H1 (cell line): ENCODE results near the gene FGGY. TPM values are rescaled to one million over a fixed set of nuclear protein-coding genes. Genes with fewer than 3 reads are reported as not detected.

Source experiments
- CTCF ChIA-PET: fragments of 300-600 bp; sonication (Branson Sonifier 250); formaldehyde crosslinking; loops from one replicate; lab custom pipeline; 2021; ENCODE audit not compliant: partially characterized antibody; lab: Charles Lee
- POLR2A ChIA-PET: fragments of 300-600 bp; sonication (Branson Sonifier 250); formaldehyde crosslinking; loops from one replicate; lab custom pipeline; 2021; ENCODE audit warnings: inconsistent platforms; ENCODE audit not compliant: partially characterized antibody; lab: Charles Lee
- DNase-seq, 2 experiments: peaks; one replicate each; pipeline versions ENCODE4 v3.0.0 to v3.0.0-alpha.2; 2010 to 2022; ENCODE audit warnings: low spot score in 2 of 2, low read depth in 1 of 2, mixed read lengths in 1 of 2
- FAIRE-seq: peaks from 2 replicates; lab custom pipeline; 2011; peaks lifted over from hg19 to GRCh38; lab: Jason Lieb, UNC
- H2AFZ ChIP-seq: 2 replicates; pipeline ENCODE4 v1.8.1; 2012; ENCODE audit warnings: low read length, inconsistent platforms
- H2AK5ac ChIP-seq: 2 replicates; pipeline ENCODE4 v1.6.1; 2013; ENCODE audit warnings: low read depth, low read length
- H2BK120ac ChIP-seq: replicated peaks from 2 replicates; pipeline ENCODE3; 2013; ENCODE audit warnings: low read depth, low read length, inconsistent platforms
- H2BK12ac ChIP-seq: 2 replicates; pipeline ENCODE4 v1.6.1; 2013; ENCODE audit warnings: low read depth, low read length
- H2BK15ac ChIP-seq: 2 replicates; pipeline ENCODE4 v1.6.1; 2013; ENCODE audit warnings: low read length
- H2BK20ac ChIP-seq: 2 replicates; pipeline ENCODE4 v1.6.1; 2013; ENCODE audit warnings: low read length
- H2BK5ac ChIP-seq: 2 replicates; pipeline ENCODE4 v1.6.1; 2013; ENCODE audit warnings: low read depth, low read length
- H3K14ac ChIP-seq: 2 replicates; pipeline ENCODE4 v1.6.1; 2013; ENCODE audit warnings: inconsistent platforms; ENCODE audit not compliant: insufficient read length
- H3K18ac ChIP-seq: 2 replicates; pipeline ENCODE4 v1.6.1; 2013; ENCODE audit warnings: low read length; ENCODE audit errors: extremely low read depth
- H3K23ac ChIP-seq: 2 replicates; pipeline ENCODE4 v1.6.1; 2013; ENCODE audit warnings: inconsistent platforms; ENCODE audit not compliant: insufficient read length
- H3K23me2 ChIP-seq: 2 replicates; pipeline ENCODE4 v1.6.1; 2013; ENCODE audit warnings: low read depth, low read length
- H3K27ac ChIP-seq: 2 replicates; pipeline ENCODE4 v1.6.1; 2011; ENCODE audit warnings: low read depth, low read length, inconsistent platforms
- H3K27me3 ChIP-seq, 4 experiments: replicated peaks in 1 of 4; 1 replicate in 1 of 4; 2 replicates in 3 of 4; pipeline versions ENCODE4 v1.6.1 to v1.8.1; 2011 to 2013; ENCODE audit warnings: low read length in 3 of 4, mild to moderate bottlenecking in 3 of 4, inconsistent platforms in 2 of 4, mixed read lengths in 2 of 4, moderate library complexity in 1 of 4; ENCODE audit not compliant: control insufficient read depth in 3 of 4, insufficient read depth in 3 of 4; ENCODE audit errors: extremely low read depth in 1 of 4
- H3K36me3 ChIP-seq, 4 experiments: 2 replicates each; pipeline versions ENCODE4 v1.6.1 to v1.8.1; 2011 to 2013; ENCODE audit warnings: mild to moderate bottlenecking in 4 of 4, low read length in 3 of 4, moderate library complexity in 2 of 4, control low read depth in 1 of 4, inconsistent platforms in 1 of 4; ENCODE audit not compliant: insufficient read depth in 4 of 4, control insufficient read depth in 2 of 4
- H3K4ac ChIP-seq: replicated peaks from 2 replicates; pipeline ENCODE3; 2013; ENCODE audit warnings: low read length, low read depth, mixed read lengths, inconsistent platforms; ENCODE audit not compliant: insufficient read length
- H3K4me1 ChIP-seq, 4 experiments: replicated peaks in 1 of 4; 1 replicate in 1 of 4; 2 replicates in 3 of 4; pipeline versions ENCODE4 v1.6.1 to v1.8.1; 2011 to 2013; ENCODE audit warnings: low read length in 3 of 4, inconsistent platforms in 2 of 4, mixed read lengths in 1 of 4; ENCODE audit not compliant: insufficient read depth in 4 of 4, control insufficient read depth in 3 of 4
- H3K4me2 ChIP-seq, 2 experiments: 2 replicates each; pipeline versions ENCODE4 v1.6.1 to v1.8.1; 2011 to 2013; ENCODE audit warnings: low read depth in 2 of 2, low read length in 2 of 2, control low read depth in 1 of 2, inconsistent platforms in 1 of 2, mild to moderate bottlenecking in 1 of 2; ENCODE audit not compliant: insufficient read depth in 1 of 2
- H3K4me3 ChIP-seq, 4 experiments: fragments of 200-600, 300-600 bp in 1 of 4; sonication (generic), shearing (Covaris generic), sonication (Bioruptor Twin) in 1 of 4; 2 replicates each; pipeline versions ENCODE4 v1.5.1 to v1.8.1; 2011 to 2016; ENCODE audit warnings: low read length in 4 of 4, low read depth in 3 of 4, control low read depth in 2 of 4, inconsistent platforms in 2 of 4, mild to moderate bottlenecking in 2 of 4, mixed read lengths in 1 of 4, moderate library complexity in 1 of 4; ENCODE audit not compliant: insufficient read depth in 2 of 4; ENCODE audit errors: extremely low read depth in 1 of 4
- H3K56ac ChIP-seq: replicated peaks from 2 replicates; pipeline ENCODE3; 2013; ENCODE audit warnings: low read depth, mild to moderate bottlenecking, mixed read lengths, low read length, inconsistent platforms; ENCODE audit not compliant: insufficient read length
- H3K79me1 ChIP-seq: 2 replicates; pipeline ENCODE4 v1.6.1; 2013; ENCODE audit warnings: low read depth, low read length, control low read depth
- H3K79me2 ChIP-seq, 2 experiments: 2 replicates each; pipeline versions ENCODE4 v1.6.1 to v1.8.1; 2012 to 2013; ENCODE audit warnings: low read length in 2 of 2, mild to moderate bottlenecking in 2 of 2, inconsistent platforms in 1 of 2; ENCODE audit not compliant: insufficient read depth in 2 of 2, control insufficient read depth in 1 of 2
- H3K9ac ChIP-seq, 4 experiments: replicated peaks in 1 of 4; 1 replicate in 1 of 4; 2 replicates in 3 of 4; pipeline versions ENCODE4 v1.6.1 to v1.8.1; 2011 to 2013; ENCODE audit warnings: low read depth in 3 of 4, low read length in 3 of 4, control low read depth in 2 of 4, mild to moderate bottlenecking in 2 of 4, moderate library complexity in 2 of 4, inconsistent platforms in 1 of 4; ENCODE audit errors: extremely low read depth in 1 of 4
- H3K9me3 ChIP-seq, 2 experiments: 2 replicates each; pipeline versions ENCODE4 v1.6.1 to v1.8.1; 2012 to 2013; ENCODE audit warnings: mild to moderate bottlenecking in 2 of 2, moderate library complexity in 2 of 2, control low read depth in 1 of 2, inconsistent platforms in 1 of 2, low read depth in 1 of 2, low read length in 1 of 2, mixed read lengths in 1 of 2; ENCODE audit not compliant: insufficient read depth in 2 of 2
- H4K20me1 ChIP-seq, 2 experiments: replicated peaks in 1 of 2; 2 replicates each; pipeline versions ENCODE3 to v1.8.1; 2011 to 2013; ENCODE audit warnings: inconsistent platforms in 2 of 2, low read length in 2 of 2, mild to moderate bottlenecking in 1 of 2; ENCODE audit not compliant: insufficient read depth in 2 of 2, control insufficient read depth in 1 of 2
- H4K5ac ChIP-seq: 2 replicates; pipeline ENCODE4 v1.6.1; 2013; ENCODE audit warnings: low read length, low read depth, mixed read lengths, inconsistent platforms; ENCODE audit not compliant: insufficient read length
- H4K8ac ChIP-seq: 2 replicates; pipeline ENCODE4 v1.8.0; 2013; ENCODE audit warnings: mild to moderate bottlenecking, moderate library complexity, low read length, inconsistent platforms; ENCODE audit not compliant: insufficient read depth; ENCODE audit errors: extremely low read depth
- H4K91ac ChIP-seq: replicated peaks from 2 replicates; pipeline ENCODE3; 2013; ENCODE audit warnings: low read length, mixed read lengths, inconsistent platforms; ENCODE audit not compliant: insufficient read length
- HDAC2 ChIP-seq, 2 experiments: fragments of 300-600 bp in 1 of 2; sonication (generic) in 1 of 2; IDR thresholded peaks; 2 replicates each; pipeline ENCODE4 v1.6.1; 2011 to 2012; ENCODE audit warnings: low read depth in 2 of 2, low read length in 2 of 2, mild to moderate bottlenecking in 2 of 2, moderate library complexity in 2 of 2, borderline replicate concordance in 1 of 2, inconsistent platforms in 1 of 2
- MAFK ChIP-seq: IDR thresholded peaks from 2 replicates; pipeline ENCODE4 v1.6.1; 2012; ENCODE audit warnings: low read depth, mild to moderate bottlenecking, improper control_type of control experiment, low read length
- WGBS, 2 experiments: shearing (Covaris generic) in 1 of 2; methylation state at CpG; one replicate each; pipeline versions ENCODE4 v1.1.6 to v1.1.7; 2013 to 2015; ENCODE audit warnings: low lambda C conversion rate in 2 of 2, mixed read lengths in 2 of 2, inconsistent platforms in 1 of 2, low coverage in 1 of 2, missing lambda C conversion rate in 1 of 2; ENCODE audit not compliant: insufficient replicate concordance in 2 of 2, insufficient coverage in 1 of 2, insufficient read length in 1 of 2; ENCODE audit errors: extremely low coverage in 1 of 2, missing lambda C conversion rate in 1 of 2; 5-methylcytosine and 5-hydroxymethylcytosine counted together
- polyA plus RNA-seq, 7 experiments: library from polyadenylated mRNA; depleted of rRNA in 3 of 7; stranded (reverse) in 5 of 7; unstranded in 2 of 7; fragments of >200 nt in 5 of 7; fragments of 200-250 nt in 2 of 7; gene quantifications; 1 replicate in 5 of 7; 2 replicates in 1 of 7; 4 replicates in 1 of 7; pipeline versions ENCODE4 v1.2.1 to v1.2.3, GENCODE V29; 2011 to 2013; ENCODE audit warnings: missing spikeins in 2 of 7, mixed read lengths in 2 of 7
- total RNA-seq: library from RNA; stranded (reverse); fragmentation: NEBNext Ultra II Directional; extraction: Animal tissue kit (Norgen Biotek cat#: 25700); gene quantifications from 2 replicates; pipeline ENCODE4 v1.2.1, GENCODE V29; 2021

Gene FGGY
- total and polyA plus RNA-seq, 2 of the 8 experiments (the other 6 are each of a cell fraction or from before 2014, with no cell fraction given): 10.3 to 12.5 TPM

DNA sequence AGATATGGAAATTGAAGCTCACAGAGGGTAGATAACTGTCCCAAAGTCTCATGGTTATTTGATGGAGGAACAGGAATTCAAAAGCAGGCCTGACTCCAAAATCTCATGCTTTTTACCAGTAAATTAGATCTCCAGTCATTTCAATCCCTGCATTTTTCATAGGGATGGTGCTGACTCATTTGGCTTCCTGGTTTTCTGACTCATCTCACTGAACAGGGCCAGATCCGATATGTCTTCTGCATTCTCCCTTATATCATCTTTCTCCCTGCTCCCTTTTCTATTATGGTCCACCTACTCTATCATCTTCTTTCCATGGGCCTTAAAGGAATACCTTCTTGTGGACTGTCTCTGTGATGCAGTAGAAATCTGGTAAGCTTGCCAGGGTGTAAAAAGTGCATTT lies 187.2 kb downstream of the FGGY start:
- Histone ChIP-seq H3K4me3 (no peak overlapping the region), H3K18ac (no peak overlapping the region), H4K5ac (no peak overlapping the region), H3K9ac (no peak overlapping the region), H3K56ac (no peak overlapping the region), H4K91ac (no peak overlapping the region), H3K14ac (no peak overlapping the region), H3K36me3 (no peaks in the 10 kb centered on the region), H2BK120ac (no peak overlapping the region), H2BK5ac (no peak overlapping the region), H2AFZ (no peak overlapping the region), H4K20me1 (no peaks in the 10 kb centered on the region), H3K4ac (no peak overlapping the region), H3K23ac (no peak overlapping the region), H3K4me1 (no peaks in the 10 kb centered on the region), H2BK12ac (no peak overlapping the region), H3K27ac (no peak overlapping the region), H2AK5ac (no peak overlapping the region), H3K4me2 (no peak overlapping the region), H3K27me3 (no peaks in the 10 kb centered on the region), H3K79me1 (no peaks in the 10 kb centered on the region), H2BK15ac (no peak overlapping the region), H4K8ac (no peak overlapping the region), H3K9me3 (no peaks in the 10 kb centered on the region), H2BK20ac (no peak overlapping the region), H3K79me2 (no peaks in the 10 kb centered on the region), H3K23me2 (no peaks in the 10 kb centered on the region)
- no peak for TF ChIP-seq MAFK
- TF ChIP-seq HDAC2 (IDR thresholded peaks at IDR 0.05; ENCODE audit: borderline replicate concordance in 1 of 2, low read depth in 2 of 2, low read length in 2 of 2): no peak
- POLR2A ChIA-PET: no interaction called here
- CTCF ChIA-PET: no interaction called here
- WGBS, 2 experiments: 100% methylated on average over 1 of the region's 1 CpG; no CpG with 5 or more reads in 1 of the 2 experiments
- no peak for FAIRE-seq
- no peak for DNase-seq
